HL-60 (cell line): ENCODE measurements around the gene ZNF423.

Experiments
- POLR2AphosphoS5 ChIP-seq: IDR thresholded peaks from 2 replicates; pipeline ENCODE4 v1.6.1; 2012; ENCODE audit warnings: low read depth
- TF ChIP-seq, protein P1 (sequence below): IDR thresholded peaks from one replicate; pipeline ENCODE4 v1.5.1; 2011; ENCODE audit warnings: low read length, control low read depth, inconsistent platforms; ENCODE audit not compliant: insufficient read depth

DNA sequence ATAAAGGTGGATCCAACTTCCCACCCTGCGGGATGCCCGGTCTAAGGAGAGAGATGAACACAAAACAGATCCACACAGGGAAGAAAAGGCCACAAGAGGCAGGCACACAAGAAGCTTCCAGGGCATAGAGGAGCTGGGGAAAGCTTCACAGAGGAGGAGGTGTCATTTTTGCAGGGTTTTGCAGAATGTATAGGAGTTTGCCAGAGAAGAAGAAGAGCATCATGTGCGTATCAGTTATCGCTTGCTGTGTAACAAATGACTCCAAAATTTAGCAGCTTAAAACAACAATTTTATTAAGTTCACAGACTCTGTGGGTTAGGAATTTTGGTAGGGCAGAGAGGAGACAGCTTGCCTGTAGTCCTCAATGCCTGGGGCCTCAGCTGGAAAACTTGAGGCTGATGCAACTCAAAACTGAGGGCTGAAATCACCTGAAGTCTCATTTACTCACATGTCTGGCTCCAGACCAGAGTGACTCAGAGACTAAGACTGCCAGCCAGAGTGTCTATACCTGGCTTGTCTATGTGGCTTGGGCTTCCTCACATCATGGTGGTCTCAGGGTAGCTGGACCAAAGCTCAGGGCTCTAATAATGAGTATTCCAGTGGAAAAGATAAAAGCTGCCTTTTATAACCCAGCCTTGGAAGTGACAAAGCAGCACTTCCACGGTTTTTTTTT is 33.9 kb upstream of the ZNF423 start:
- TF ChIP-seq, protein P1, sequence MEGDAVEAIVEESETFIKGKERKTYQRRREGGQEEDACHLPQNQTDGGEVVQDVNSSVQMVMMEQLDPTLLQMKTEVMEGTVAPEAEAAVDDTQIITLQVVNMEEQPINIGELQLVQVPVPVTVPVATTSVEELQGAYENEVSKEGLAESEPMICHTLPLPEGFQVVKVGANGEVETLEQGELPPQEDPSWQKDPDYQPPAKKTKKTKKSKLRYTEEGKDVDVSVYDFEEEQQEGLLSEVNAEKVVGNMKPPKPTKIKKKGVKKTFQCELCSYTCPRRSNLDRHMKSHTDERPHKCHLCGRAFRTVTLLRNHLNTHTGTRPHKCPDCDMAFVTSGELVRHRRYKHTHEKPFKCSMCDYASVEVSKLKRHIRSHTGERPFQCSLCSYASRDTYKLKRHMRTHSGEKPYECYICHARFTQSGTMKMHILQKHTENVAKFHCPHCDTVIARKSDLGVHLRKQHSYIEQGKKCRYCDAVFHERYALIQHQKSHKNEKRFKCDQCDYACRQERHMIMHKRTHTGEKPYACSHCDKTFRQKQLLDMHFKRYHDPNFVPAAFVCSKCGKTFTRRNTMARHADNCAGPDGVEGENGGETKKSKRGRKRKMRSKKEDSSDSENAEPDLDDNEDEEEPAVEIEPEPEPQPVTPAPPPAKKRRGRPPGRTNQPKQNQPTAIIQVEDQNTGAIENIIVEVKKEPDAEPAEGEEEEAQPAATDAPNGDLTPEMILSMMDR = no peak
- no peak for TF ChIP-seq POLR2AphosphoS5
